ENCODE measurements around the gene TEAD1.

TEAD1 gene

DNA sequence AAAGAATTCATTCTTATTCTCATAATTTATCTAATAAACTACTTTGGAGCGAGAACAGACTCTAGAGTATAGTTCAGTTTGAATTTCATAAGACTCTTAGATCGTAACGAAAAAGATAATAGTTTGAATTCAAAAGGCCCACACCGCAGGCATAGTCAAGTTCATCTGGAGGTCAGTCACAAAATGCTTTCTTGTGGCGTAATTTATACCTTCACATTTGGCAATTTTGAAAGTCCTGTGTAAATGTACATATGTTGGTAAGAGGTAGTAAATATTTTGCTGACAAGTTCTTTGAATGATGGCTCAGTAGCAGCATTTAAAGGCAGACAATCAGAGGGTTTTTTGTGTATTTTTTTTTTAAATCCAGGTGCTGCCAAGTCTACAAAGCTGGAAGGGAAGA is 88.1 kb downstream of the TEAD1 start:
- no peak for DNase-seq (ENCODE audit: low read depth in 4 of 4, low spot score in 1 of 4)

GRCh38 chr11:12762696-12763324 is 88.6 kb downstream of the TEAD1 start:
- DNase-seq (ENCODE audit: low read depth in 4 of 4, low spot score in 1 of 4), result no peak

DNA sequence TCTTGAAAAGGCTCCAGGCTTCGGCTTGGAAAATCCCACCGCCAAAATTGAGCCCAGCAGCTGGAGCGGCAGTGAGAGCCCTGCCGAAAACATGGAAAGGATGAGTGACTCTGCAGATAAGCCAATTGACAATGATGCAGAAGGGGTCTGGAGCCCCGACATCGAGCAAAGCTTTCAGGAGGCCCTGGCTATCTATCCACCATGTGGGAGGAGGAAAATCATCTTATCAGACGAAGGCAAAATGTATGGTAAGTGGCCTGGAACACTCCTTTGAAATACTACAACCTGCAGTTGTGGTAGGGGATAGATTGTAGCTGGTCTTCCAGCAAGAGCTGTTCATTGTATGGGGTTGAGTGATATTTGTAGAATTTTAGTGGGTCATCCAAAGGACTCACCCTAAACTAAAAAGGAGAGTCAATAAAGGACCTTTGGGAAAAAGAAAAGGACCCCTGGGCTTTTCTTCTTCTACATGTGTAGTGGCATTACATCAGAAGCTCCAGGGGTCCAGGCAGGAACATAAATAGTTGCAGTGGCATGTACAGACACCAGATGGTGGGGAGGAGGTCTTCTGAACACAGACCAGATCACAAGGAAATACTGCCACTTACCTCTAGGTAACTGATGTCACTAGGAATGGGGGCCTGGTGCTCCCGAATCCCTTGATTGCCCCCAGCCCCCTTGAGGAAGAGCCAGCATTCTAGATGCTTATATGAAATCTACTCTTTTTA is 90.1 kb downstream of the TEAD1 start:
- DNase-seq (ENCODE audit: low read depth in 4 of 4, low spot score in 1 of 4), result no peak

DNA sequence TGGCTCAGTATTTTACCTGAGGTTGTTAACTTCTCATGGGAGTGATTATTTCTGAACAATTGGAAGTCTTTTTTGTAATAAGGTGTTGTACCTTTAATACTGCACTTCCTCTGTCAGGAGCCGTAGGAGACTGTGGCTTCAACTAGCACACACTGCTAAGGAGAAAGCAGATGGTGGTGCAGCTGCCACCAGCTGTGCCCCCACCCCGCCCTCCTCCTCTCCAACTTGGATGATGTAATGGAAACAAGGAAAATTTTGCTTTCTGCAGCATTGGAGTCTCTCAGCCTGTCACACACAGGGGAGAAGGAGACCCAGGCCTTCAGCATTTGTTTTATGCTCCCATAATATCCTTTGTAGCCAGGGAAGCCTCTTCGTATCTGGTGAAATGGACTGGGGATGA is 91.2 kb downstream of the TEAD1 start:
- DNase-seq (ENCODE audit: low read depth in 4 of 4, low spot score in 1 of 4), result no peak

GRCh38 chr11:12767027-12767426 is 92.8 kb downstream of the TEAD1 start:
- no peak for DNase-seq (ENCODE audit: low read depth in 4 of 4, low spot score in 1 of 4)

DNA sequence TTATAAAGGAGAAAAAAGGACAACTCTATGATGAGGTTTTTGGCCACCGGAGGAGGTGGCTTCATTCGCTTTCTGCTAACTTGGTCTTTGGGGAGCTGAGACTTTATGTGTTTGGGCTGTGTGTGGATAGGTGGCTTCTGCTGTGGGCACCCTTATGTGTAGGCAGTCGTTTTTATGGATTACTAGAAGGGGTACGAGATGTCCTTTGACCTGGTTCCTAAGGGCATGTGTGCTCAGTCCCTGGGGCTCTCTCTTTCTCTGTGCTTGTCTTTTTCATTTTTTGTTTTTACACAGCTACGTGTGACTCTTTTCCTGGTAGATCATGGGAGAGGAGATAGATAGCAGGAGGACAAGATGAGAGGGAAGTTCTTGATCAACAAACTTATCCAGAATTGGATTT is 93.4 kb downstream of the TEAD1 start:
- no peak for DNase-seq (ENCODE audit: low read depth in 4 of 4, low spot score in 1 of 4)

DNA sequence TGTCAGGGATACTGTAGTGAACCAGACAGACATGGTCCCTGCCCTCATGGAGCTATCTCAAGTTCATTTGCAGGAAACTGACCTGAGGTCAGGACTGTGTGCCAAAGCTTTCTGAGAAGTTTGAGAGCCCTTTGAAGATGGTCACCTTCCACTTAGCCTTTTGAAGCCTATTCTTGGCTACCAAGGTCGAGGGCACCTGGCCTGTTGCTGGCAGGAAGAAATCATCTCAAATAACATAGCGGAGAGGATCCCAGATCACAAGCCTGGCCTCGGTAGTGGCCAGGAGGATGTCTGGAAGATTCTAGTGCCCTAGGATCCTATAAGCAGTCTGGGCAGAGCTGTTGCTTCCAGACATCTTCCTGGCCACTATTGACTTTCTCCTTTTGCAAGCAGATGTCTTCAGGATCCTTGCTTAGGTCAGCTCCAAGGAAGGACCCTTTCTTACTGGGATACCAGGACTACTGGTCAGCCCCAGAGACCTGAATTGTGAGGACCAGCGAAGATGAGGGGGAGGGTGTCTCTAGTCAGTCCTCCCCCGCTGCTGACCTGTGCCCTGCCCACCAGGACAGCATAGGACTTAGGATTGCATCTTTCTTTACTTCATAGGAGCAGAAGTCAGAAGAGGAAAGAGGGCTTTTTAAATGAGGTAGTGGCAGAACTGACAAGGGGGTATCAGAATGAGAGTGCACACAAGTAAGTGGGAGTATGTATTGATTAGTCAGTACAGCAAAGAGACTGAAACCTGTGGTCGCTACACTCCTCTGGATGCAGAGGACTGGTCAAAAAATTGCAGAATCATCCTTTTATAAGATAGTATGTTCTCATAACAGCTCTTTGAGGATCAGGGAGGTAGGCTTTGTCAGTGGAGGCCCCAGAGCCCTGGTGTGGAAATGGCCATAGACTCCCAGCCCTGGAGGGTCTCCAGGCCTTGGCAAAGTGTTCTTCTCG is 94.8 kb downstream of the TEAD1 start:
- no peak for DNase-seq (ENCODE audit: low read depth in 4 of 4, low spot score in 1 of 4)

DNA sequence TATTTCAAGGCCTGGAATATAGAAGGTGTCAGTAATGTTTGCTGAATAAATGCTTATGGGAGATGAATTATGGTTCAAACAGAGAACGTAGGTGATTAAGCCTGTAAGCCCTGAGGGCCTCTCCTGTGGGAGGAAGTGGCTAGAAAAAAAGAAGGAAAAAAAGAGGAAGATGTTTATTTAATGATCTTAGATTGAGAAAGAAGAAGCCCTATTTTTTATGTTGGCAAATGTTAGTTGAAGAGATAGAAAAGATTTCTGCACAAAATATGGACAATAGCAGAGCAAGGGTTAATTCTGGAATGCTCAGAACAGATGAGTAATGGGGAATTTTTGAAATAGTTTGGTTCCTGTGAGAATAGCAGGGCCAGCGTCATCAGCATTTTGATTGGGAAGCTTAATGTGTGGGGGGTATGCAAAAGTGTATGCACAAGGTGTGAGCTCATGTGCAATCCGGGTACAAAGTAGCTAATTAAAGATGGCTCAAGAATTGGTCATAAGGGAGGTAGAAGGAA is 95.7 kb downstream of the TEAD1 start:
- DNase-seq (ENCODE audit: low read depth in 4 of 4, low spot score in 1 of 4), result no peak

DNA sequence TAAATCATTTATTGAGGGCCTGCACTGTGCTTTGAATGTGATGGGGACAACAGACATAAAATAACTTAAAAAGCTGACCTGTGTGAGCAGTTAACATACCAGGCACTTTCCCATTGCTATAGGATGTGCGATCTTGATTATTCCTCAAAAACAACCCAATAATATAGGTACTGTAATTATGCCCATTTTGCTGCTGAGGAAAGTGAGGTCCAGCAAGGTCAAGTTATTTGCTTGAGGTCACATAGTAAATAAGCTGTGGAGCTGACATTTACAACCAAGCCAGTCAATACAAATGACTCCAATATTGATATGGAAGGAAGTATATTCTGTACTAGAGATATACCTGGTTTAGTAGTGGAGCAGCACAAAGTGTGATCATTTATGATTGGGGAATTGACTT is 96.2 kb downstream of the TEAD1 start:
- no peak for DNase-seq (ENCODE audit: low read depth in 4 of 4, low spot score in 1 of 4)

DNA sequence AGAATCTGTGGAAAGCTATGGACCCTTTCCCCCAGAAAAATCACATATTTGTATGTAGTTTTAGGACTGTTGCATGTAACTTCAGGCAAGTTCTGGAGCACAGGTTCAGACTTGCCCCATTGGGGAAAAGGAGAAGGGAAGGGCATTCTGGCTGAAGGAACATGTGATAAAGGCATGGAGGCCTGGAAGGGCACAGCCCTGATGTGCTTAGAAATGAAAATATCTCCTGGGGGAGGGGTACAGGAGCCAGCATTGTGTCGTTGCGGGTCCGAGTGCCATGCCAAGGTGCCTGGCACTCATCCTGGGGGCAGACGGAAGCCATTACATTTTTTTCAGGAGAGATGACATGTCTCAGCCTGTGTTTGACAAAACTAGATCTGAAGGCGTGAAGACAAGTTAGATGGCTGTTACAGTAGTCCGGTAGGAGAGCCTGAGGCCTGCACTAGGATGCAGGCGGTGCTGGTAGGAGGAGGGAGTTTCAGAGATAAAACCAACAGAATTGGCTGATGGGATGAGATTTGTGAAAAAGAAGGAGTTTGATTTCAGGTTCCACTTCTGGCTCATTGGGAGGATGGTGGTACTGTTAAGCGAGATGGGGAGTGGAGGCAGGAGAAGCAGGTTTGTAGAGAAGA is 96.9 kb downstream of the TEAD1 start:
- DNase-seq (ENCODE audit: low read depth in 4 of 4, low spot score in 1 of 4), result no peak

DNA sequence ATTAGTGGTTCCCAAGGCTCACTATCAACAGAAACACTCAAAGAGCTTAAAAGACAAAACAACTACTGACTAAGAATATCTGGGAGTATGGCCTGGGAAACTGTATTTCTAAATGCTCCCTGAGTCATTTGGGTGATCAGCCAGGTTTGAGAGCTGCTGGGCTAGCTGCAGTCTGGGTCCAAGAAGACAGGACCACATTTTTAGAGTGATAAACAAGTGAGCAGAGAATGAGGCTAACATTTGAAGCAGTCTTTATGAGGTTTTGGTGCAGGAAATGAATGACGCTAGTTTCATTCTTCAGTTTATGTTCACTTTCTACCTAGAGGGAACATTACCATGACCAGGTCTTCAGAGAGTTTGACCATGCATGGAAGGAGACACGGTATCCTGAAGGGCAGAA is 97.7 kb downstream of the TEAD1 start:
- no peak for DNase-seq (ENCODE audit: low read depth in 4 of 4, low spot score in 1 of 4)

- DNase-seq (ENCODE audit: low read depth in 4 of 4, low spot score in 1 of 4), result no peak
Observed at GRCh38 chr11:12772324-12772723, 98.1 kb downstream of the TEAD1 start.

GRCh38 chr11:12773591-12773990 is 99.4 kb downstream of the TEAD1 start:
- DNase-seq (ENCODE audit: low read depth in 4 of 4, low spot score in 1 of 4), result no peak

DNA sequence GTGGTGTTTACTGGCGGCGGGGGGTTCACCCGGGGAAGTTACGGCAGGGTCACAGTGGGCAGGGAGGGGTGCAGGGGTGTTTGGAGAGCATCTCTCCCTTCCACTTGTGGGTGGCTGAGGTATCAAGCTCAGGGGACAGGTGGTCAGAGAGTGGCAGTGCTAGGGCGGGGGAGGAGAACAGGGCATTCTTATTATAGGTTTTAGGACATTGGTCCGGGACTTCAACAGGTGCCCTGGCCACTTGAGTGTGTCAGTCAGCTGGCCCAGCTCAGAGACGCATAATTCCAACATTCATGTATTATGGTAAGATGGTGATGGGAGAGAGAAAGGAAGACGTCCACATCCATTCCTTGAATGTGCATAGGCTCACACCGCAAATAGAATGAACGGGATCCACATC is 101.7 kb downstream of the TEAD1 start:
- DNase-seq (ENCODE audit: low read depth in 4 of 4, low spot score in 1 of 4), result no peak

- no peak for DNase-seq (ENCODE audit: low read depth in 4 of 4, low spot score in 1 of 4)
Observed at GRCh38 chr11:12777208-12777874, 103.1 kb downstream of the TEAD1 start.

- no peak for DNase-seq (ENCODE audit: low read depth in 4 of 4, low spot score in 1 of 4)
Observed at GRCh38 chr11:12778240-12778905, 104.2 kb downstream of the TEAD1 start.

- DNase-seq (ENCODE audit: low read depth in 4 of 4, low spot score in 1 of 4), result no peak
Observed at GRCh38 chr11:12783765-12784164, 109.5 kb downstream of the TEAD1 start.

DNA sequence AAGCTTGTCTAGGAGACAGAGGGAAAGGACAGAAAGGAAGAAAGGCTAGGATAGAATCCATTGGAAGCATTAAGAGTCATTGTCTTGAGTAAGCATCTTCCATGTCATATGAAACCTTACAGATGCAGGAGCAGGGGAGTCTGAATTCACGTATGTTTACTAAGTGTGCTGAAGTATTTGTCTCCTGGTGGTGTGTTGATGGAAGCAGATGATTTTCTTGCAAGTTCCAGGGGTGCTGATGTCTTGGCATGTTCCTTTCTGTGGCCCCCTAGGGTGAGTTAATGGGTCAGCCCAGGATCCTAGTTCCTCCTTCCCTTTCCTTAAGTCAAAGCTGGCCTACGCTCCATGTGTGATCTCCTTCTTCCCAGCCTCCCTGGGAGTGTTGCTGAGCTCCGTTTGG is 110.2 kb downstream of the TEAD1 start:
- DNase-seq (ENCODE audit: low read depth in 4 of 4, low spot score in 1 of 4), result no peak

- DNase-seq (ENCODE audit: low read depth in 4 of 4, low spot score in 1 of 4), result no peak
Observed at GRCh38 chr11:12784987-12785386, 110.8 kb downstream of the TEAD1 start.

- DNase-seq (ENCODE audit: low read depth in 4 of 4, low spot score in 1 of 4), result no peak
Observed at GRCh38 chr11:12785901-12786300, 111.7 kb downstream of the TEAD1 start.

Measured in stimulated activated CD4-positive, alpha-beta T cell treated with anti-CD3 and anti-CD28 coated beads, Interleukin-1b, Interleukin-23, amount 100 ng/mL, for 24 hours (primary cell).